Measurements from ENCODE around the gene CHEK2. TPM values are rescaled to one million over a fixed set of nuclear protein-coding genes. Genes with fewer than 3 reads are reported as not detected.

The CHEK2 gene
- polyA plus RNA-seq, 3 donors: 6.6 to 13.1 (median 7.8) TPM

DNA sequence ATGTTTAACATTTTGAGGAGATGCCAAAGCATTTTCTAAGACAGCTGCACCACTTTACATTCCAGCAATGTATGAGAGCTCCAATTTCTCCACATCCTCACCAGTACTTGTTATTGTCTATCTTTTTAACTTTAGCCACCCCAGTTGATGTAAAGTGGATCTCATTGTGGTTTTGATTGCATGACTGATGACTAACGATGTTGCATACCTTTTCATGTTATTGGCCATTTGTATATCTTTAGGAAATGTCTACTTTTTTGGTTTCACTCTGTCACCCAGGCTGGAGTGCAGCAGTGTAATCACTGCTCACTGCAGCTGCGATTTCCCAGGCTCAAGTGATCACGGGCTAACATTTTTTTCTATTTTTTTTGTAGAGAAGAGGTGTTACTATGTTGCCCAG is 70.9 kb downstream of the CHEK2 start:
- Histone ChIP-seq H3K9me3 (replicated peaks in 1 of 2; ENCODE audit: control insufficient read depth in 1 of 2, insufficient read depth in 1 of 2, low read length in 2 of 2) (no peaks in the 10 kb centered on the region), H3K4me1 (ENCODE audit: control insufficient read depth in 1 of 2, insufficient read depth in 2 of 2, low read length in 2 of 2) (peaks cover 11 to 20% of the 10 kb centered on the region in 2 donors), H3K27ac (ENCODE audit: low read depth in 1 of 2, low read length in 2 of 2) (no peak overlapping the region), H3K79me2 (ENCODE audit: insufficient read depth, low read length) (no peaks in the 10 kb centered on the region), H3K36me3 (replicated peaks in 1 of 2; ENCODE audit: control insufficient read depth in 1 of 2, insufficient read depth in 2 of 2, low read length in 2 of 2) (no peaks in the 10 kb centered on the region), H4K20me1 (ENCODE audit: insufficient read depth, low read length) (no peaks in the 10 kb centered on the region), H3K4me3 (replicated peaks in 1 of 3; ENCODE audit: low read depth in 2 of 3, low read length in 3 of 3) (no peak overlapping the region), H2AFZ (ENCODE audit: insufficient read depth, low read depth, low read length, poor library complexity, severe bottlenecking) (no peak overlapping the region), H3K4me2 (replicated peaks; ENCODE audit: extremely low read depth, low read length, poor library complexity, severe bottlenecking) (no peak overlapping the region), H3K9ac (ENCODE audit: insufficient read depth, low read length, poor library complexity, severe bottlenecking) (no peak overlapping the region), H3K27me3 (ENCODE audit: control insufficient read depth in 2 of 2, insufficient read depth in 2 of 2, low read length in 2 of 2) (peaks cover 26 to 58% of the 10 kb centered on the region in 2 donors)
- no peak overlapping the region for H3K27ac Mint-ChIP-seq
- H3K4me1 Mint-ChIP-seq: peaks cover 27% of the 10 kb centered on the region
- 0% methylated on average over 1 of the region's 3 CpGs for WGBS (ENCODE audit: insufficient coverage)
- TF ChIP-seq, protein P1, sequence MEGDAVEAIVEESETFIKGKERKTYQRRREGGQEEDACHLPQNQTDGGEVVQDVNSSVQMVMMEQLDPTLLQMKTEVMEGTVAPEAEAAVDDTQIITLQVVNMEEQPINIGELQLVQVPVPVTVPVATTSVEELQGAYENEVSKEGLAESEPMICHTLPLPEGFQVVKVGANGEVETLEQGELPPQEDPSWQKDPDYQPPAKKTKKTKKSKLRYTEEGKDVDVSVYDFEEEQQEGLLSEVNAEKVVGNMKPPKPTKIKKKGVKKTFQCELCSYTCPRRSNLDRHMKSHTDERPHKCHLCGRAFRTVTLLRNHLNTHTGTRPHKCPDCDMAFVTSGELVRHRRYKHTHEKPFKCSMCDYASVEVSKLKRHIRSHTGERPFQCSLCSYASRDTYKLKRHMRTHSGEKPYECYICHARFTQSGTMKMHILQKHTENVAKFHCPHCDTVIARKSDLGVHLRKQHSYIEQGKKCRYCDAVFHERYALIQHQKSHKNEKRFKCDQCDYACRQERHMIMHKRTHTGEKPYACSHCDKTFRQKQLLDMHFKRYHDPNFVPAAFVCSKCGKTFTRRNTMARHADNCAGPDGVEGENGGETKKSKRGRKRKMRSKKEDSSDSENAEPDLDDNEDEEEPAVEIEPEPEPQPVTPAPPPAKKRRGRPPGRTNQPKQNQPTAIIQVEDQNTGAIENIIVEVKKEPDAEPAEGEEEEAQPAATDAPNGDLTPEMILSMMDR (IDR thresholded peaks at IDR 0.05): no peak
- intact Hi-C loops (cut with micrococcal nuclease): no loop called here
- no peak overlapping the region for H3K4me3 Mint-ChIP-seq
- H3K36me3 Mint-ChIP-seq: no peaks in the 10 kb centered on the region
- peak in 1 of 3 donors; percentile 22 for DNase-seq
- peaks cover 0 to 21% (median 6%) of the 10 kb centered on the region in 7 donors for H3K9me3 Mint-ChIP-seq
- peaks cover 37 to 51% (median 47%) of the 10 kb centered on the region in 3 donors for H3K27me3 Mint-ChIP-seq (ENCODE audit: low read depth in 3 of 3)

DNA sequence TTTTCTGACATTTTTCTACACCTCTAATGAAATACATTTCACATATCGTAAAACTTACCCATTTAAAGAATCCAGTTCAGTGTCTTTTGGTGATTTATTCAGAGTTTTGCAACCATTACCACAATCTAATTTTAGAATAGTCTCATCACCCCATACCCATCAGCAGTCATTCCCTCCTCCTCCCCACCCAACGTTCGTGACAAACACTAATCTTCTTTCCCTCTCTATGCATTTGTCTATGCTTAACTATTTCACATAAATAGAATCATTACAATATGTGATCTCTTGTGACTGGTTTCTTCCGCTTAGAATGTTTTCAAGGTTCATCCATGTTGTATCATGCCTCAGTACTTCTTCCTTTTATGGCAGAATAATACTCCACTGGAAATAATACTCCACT is 71.5 kb downstream of the CHEK2 start:
- Mint-ChIP-seq H3K9me3 (peaks cover 0 to 16% (median 6%) of the 10 kb centered on the region in 7 donors), H3K4me1 (peaks cover 24% of the 10 kb centered on the region), H3K27ac (no peak overlapping the region), H3K4me3 (peak overlapping the region in 1 of 2 donors; percentile 42), H3K36me3 (no peaks in the 10 kb centered on the region), H3K27me3 (ENCODE audit: low read depth in 3 of 3) (peaks cover 31 to 45% (median 41%) of the 10 kb centered on the region in 3 donors)
- Histone ChIP-seq H3K27ac (ENCODE audit: low read depth in 1 of 2, low read length in 2 of 2) (no peak overlapping the region), H3K4me3 (replicated peaks in 1 of 3; ENCODE audit: low read depth in 2 of 3, low read length in 3 of 3) (no peak overlapping the region), H4K20me1 (ENCODE audit: insufficient read depth, low read length) (no peaks in the 10 kb centered on the region), H3K27me3 (ENCODE audit: control insufficient read depth in 2 of 2, insufficient read depth in 2 of 2, low read length in 2 of 2) (peaks cover 21 to 52% of the 10 kb centered on the region in 2 donors), H3K4me1 (ENCODE audit: control insufficient read depth in 1 of 2, insufficient read depth in 2 of 2, low read length in 2 of 2) (peaks cover 11 to 20% of the 10 kb centered on the region in 2 donors), H3K79me2 (ENCODE audit: insufficient read depth, low read length) (no peaks in the 10 kb centered on the region), H3K4me2 (replicated peaks; ENCODE audit: extremely low read depth, low read length, poor library complexity, severe bottlenecking) (no peak overlapping the region), H3K36me3 (replicated peaks in 1 of 2; ENCODE audit: control insufficient read depth in 1 of 2, insufficient read depth in 2 of 2, low read length in 2 of 2) (no peaks in the 10 kb centered on the region), H3K9me3 (replicated peaks in 1 of 2; ENCODE audit: control insufficient read depth in 1 of 2, insufficient read depth in 1 of 2, low read length in 2 of 2) (no peaks in the 10 kb centered on the region), H2AFZ (ENCODE audit: insufficient read depth, low read depth, low read length, poor library complexity, severe bottlenecking) (no peak overlapping the region), H3K9ac (ENCODE audit: insufficient read depth, low read length, poor library complexity, severe bottlenecking) (no peak overlapping the region)
- TF ChIP-seq, protein P1 (IDR thresholded peaks at IDR 0.05): no peak
- intact Hi-C loops (cut with micrococcal nuclease): no loop called here
- WGBS (ENCODE audit: insufficient coverage): no CpG with 5 or more reads among the region's 4 CpGs
- DNase-seq: peak in 2 of 3 donors; percentile 8 to 46
